Tibial nerve (tissue), 3 donors: ENCODE results near the gene DNAJC7.

ENCODE experiments used
- CTCF ChIP-seq, 5 experiments: fragments of 200-600 bp in 3 of 5; fragments of 450-650 bp in 2 of 5; sonication (generic) in 3 of 5; IDR thresholded peaks; one replicate each; pipeline ENCODE4 v1.5.1; 2016 to 2019; ENCODE audit warnings: antibody characterized with exemption in 5 of 5, mild to moderate bottlenecking in 3 of 5, moderate library complexity in 2 of 5
- POLR2A ChIP-seq, 2 donors: fragments of 450-650 bp; IDR thresholded peaks; one replicate each; pipeline ENCODE4 v1.6.1; 2017; ENCODE audit warnings: antibody characterized with exemption in 2 of 2, mild to moderate bottlenecking in 2 of 2, moderate library complexity in 2 of 2

GRCh38 chr17:41957031-41957868, 60.0 kb downstream of the DNAJC7 start:
- TF ChIP-seq POLR2A (IDR thresholded peaks at IDR 0.05) (no peak), CTCF (IDR thresholded peaks at IDR 0.05) (no peak)
